Panc1 (cell line): ENCODE data around the gene LDHD. TPM values are rescaled to one million over a fixed set of nuclear protein-coding genes. Genes with fewer than 3 reads are reported as not detected.

ENCODE experiments used
- ATAC-seq: fragments of 200-7000 bp; cut with Tn5 transposase; 2 replicates; pipeline ENCODE4 v1.9.1; 2020; ENCODE audit warnings: mild to moderate bottlenecking, moderate library complexity
- BruUV-seq: library from RNA; stranded (reverse); fragments of 400-500 nt; replicated peaks from 2 replicates; lab custom pipeline; 2021; lab: Mats Ljungman, UMichigan
- CTCF ChIA-PET: fragments of 300-600 bp; sonication (Branson Sonifier 250); formaldehyde crosslinking; loops from one replicate; lab custom pipeline; 2022; ENCODE audit warnings: antibody characterized with exemption; lab: Charles Lee
- POLR2A ChIA-PET: fragments of 300-600 bp; sonication (Branson Sonifier 250); formaldehyde crosslinking; loops from one replicate; lab custom pipeline; 2022; ENCODE audit warnings: antibody characterized with exemption; lab: Charles Lee
- DNase-seq: peaks from one replicate; pipeline ENCODE4 v3.0.0-alpha.2; 2010; ENCODE audit warnings: low read depth, low spot score
- H3K27ac ChIP-seq: 2 replicates; pipeline ENCODE4 v1.5.1; 2011; ENCODE audit warnings: mild to moderate bottlenecking, low read length, inconsistent platforms
- H3K27me3 ChIP-seq: fragments of 200-500 bp; sonication (Bioruptor generic); 2 replicates; pipeline ENCODE4 v1.6.0; 2014; ENCODE audit warnings: low read length, inconsistent platforms; ENCODE audit not compliant: control insufficient read depth, insufficient read depth
- H3K36me3 ChIP-seq: fragments of 200-500 bp; sonication (Bioruptor generic); 2 replicates; pipeline ENCODE4 v1.5.1; 2014; ENCODE audit warnings: inconsistent platforms, mild to moderate bottlenecking, low read length, moderate library complexity; ENCODE audit not compliant: control insufficient read depth, insufficient read depth
- H3K4me1 ChIP-seq: 2 replicates; pipeline ENCODE4 v1.5.1; 2011; ENCODE audit warnings: inconsistent platforms, mild to moderate bottlenecking, low read length, moderate library complexity; ENCODE audit not compliant: control insufficient read depth, insufficient read depth
- H3K4me3 ChIP-seq, 2 experiments: 2 replicates each; pipeline ENCODE4 v1.5.1; 2011 to 2012; ENCODE audit warnings: low read depth in 2 of 2, low read length in 2 of 2, mild to moderate bottlenecking in 2 of 2, inconsistent platforms in 1 of 2, moderate library complexity in 1 of 2
- H3K9me3 ChIP-seq: fragments of 200-500 bp; sonication (Bioruptor generic); 2 replicates; pipeline ENCODE4 v1.5.1; 2014; ENCODE audit warnings: low read depth, mild to moderate bottlenecking, inconsistent platforms, low read length, moderate library complexity; ENCODE audit not compliant: control insufficient read depth, insufficient read depth
- CTCF ChIP-seq: fragments of 450-650 bp; IDR thresholded peaks from 2 replicates; pipeline ENCODE4 v1.5.1; 2017; ENCODE audit warnings: mild to moderate bottlenecking
- POLR2AphosphoS5 ChIP-seq: IDR thresholded peaks from 2 replicates; pipeline ENCODE4 v1.6.1; 2012; ENCODE audit warnings: mild to moderate bottlenecking, low read depth, low read length, moderate library complexity
- REST ChIP-seq, 2 experiments: IDR thresholded peaks; 2 replicates each; pipeline ENCODE4 v1.6.1; 2011 to 2012; ENCODE audit warnings: low read depth in 2 of 2, control low read depth in 1 of 2, low read length in 1 of 2, mild to moderate bottlenecking in 1 of 2, moderate library complexity in 1 of 2; ENCODE audit not compliant: insufficient read depth in 1 of 2
- SIN3A ChIP-seq: IDR thresholded peaks from 2 replicates; pipeline ENCODE4 v1.6.1; 2012; ENCODE audit warnings: low read depth, mild to moderate bottlenecking, low read length, moderate library complexity, borderline replicate concordance; ENCODE audit not compliant: insufficient read depth
- TCF7L2 ChIP-seq: IDR thresholded peaks from 2 replicates; pipeline ENCODE4 v1.6.1; 2011; ENCODE audit warnings: mild to moderate bottlenecking, low read depth, low read length, inconsistent platforms
- in situ Hi-C: cut with HindIII; loops from 2 replicates; pipeline ENCODE4 v1.10.0; 2016; ENCODE audit warnings: low sequenced_read_pairs, low pct_unique_long_range_greater_than_20kb
- intact Hi-C: fragments of 100-400 bp; cut with micrococcal nuclease; formaldehyde crosslinking; loops from one replicate; pipeline ENCODE4 v1.10.0; 2022; ENCODE audit not compliant: unreplicated experiment
- total RNA-seq: library from RNA; stranded (reverse); gene quantifications from one replicate; pipeline ENCODE4 v1.2.1, GENCODE V29; 2021; ENCODE audit not compliant: unreplicated experiment

Gene LDHD
- total RNA-seq, 1 experiment from 2014 or later: 3.1 TPM

GRCh38 chr16:75080205-75081029 is 36.2 kb downstream of the LDHD start:
- no peak for ATAC-seq
- Histone ChIP-seq H3K36me3 (no peaks in the 10 kb centered on the region), H3K4me1 (peaks cover 12% of the 10 kb centered on the region), H3K4me3 (no peak overlapping the region), H3K27me3 (no peaks in the 10 kb centered on the region), H3K9me3 (no peaks in the 10 kb centered on the region), H3K27ac (no peak overlapping the region)
- TF ChIP-seq TCF7L2: no peak
- no peak for TF ChIP-seq CTCF
- no peak for TF ChIP-seq POLR2AphosphoS5
- TF ChIP-seq REST (IDR thresholded peaks at IDR 0.05; ENCODE audit: insufficient read depth in 1 of 2, low read depth in 2 of 2, low read length in 1 of 2): no peak
- no peak for TF ChIP-seq SIN3A
- in situ Hi-C loops (no loop called here), intact Hi-C loops (no loop called here)
- ChIA-PET POLR2A (no interaction called here), CTCF (no interaction called here)
- DNase-seq: no peak
- BruUV-seq: no TSS peak

GRCh38 chr16:75079346-75079926 is 37.1 kb downstream of the LDHD start:
- no peaks in the 10 kb centered on the region for H3K36me3 ChIP-seq
- no TSS peak for BruUV-seq
- intact Hi-C loops (no loop called here), in situ Hi-C loops (no loop called here)
- POLR2A ChIA-PET: no interaction called here
- DNase-seq (no peak), ATAC-seq (no peak)
- H3K27me3 ChIP-seq: no peaks in the 10 kb centered on the region
- H3K27ac ChIP-seq: no peak overlapping the region
- no peak for TF ChIP-seq SIN3A
- no peak for TF ChIP-seq TCF7L2
- TF ChIP-seq REST (IDR thresholded peaks at IDR 0.05; ENCODE audit: insufficient read depth in 1 of 2, low read depth in 2 of 2, low read length in 1 of 2): no peak
- no peak for TF ChIP-seq CTCF
- no peak for TF ChIP-seq POLR2AphosphoS5
- H3K4me3 ChIP-seq: no peak overlapping the region
- peaks cover 14% of the 10 kb centered on the region for H3K4me1 ChIP-seq
- H3K9me3 ChIP-seq: no peaks in the 10 kb centered on the region
- CTCF ChIA-PET: no interaction called here
